Stimulated activated CD4-positive, alpha-beta T cell treated with anti-CD3 and anti-CD28 coated beads, TNF-alpha, amount 100 ng/mL, for 48 hours (primary cell): ENCODE measurements around the gene PDZD7.

Experiments
- DNase-seq, 3 donors: peaks; one replicate each; pipeline ENCODE4 v3.0.0-alpha.2; 2020; ENCODE audit warnings: low read depth in 3 of 3

The PDZD7 gene

DNA sequence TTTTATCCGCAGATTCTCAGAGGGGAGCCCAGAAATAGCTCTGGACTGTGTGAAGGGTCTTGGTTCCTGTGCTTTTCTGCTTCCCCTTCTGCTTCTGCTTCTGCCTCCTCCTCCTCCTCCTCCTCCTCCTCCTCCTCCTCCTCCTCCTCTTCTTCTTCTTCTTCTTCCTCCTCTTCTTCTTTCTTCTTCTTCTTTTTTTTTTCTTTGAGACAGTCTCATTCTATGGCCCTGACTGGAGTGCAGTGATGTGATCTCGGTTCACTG lies 11.6 kb downstream of the PDZD7 start:
- DNase-seq = no peak

DNA sequence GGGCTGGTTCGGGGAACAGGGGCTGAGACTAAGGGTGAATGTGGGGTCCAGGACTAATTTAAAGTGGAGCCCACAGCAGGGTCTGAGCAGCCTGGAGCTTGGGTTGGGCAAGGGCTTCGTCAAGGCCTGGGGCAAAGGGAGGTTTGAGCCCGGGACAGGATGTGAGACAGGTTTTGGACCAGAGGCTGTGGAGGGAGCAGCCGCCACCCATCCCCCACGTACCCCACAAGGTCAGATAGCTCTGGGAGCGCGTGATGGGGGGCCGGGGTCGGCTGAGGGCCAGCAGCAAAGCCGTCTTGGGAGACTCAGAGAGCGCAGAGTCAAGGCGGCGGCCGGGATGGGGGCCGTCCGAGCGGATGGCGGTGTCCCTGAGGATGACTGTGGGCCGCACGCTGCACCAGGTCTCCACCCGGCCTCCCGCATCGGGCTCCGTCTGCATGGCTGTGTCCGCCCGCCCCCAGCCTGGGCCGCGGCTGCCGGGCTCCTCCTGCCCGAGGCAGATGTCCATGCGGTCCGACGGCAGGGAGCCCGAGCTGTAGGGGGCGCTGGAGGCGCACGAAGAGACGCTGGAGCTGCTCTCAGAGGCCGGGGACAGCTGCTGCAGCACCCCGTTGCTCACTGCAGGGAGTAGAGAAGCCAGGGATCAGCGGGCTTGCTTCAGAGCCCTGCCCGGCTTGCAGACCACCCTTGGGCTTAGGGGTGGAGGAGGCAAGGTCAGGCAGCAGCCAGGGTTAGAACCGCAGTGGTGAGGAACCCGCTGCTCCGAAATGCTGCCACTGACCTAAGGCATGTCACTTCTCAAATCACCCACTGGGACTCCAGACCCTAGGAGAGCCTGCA lies 12.1 kb downstream of the PDZD7 start:
- peak in 2 of 3 donors; percentile 74 to 84 for DNase-seq

DNA sequence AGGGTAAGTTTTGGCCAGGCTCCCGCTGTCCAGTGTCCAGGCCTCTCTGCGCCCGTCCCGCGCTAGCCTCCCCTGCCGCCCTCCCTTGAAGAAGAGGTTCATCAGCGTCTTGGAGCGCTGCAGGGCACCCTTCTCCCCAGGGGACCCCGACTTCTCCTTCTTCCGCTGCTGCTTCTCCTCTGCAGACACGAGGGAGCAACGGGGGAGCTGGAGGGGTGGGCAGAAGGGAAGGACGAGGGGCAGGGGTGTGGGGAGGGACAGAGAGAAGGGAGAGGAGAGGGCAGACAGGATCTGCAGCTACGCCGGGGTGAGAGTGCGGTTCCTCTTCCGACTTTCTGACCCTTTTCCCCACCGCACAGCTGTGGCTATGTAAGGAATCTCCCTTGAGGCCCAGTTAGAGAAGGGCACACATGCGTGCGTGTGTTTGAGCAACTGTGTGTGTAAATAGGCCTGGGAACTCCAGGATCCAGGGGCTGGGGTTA lies 12.8 kb downstream of the PDZD7 start:
- no peak for DNase-seq

DNA sequence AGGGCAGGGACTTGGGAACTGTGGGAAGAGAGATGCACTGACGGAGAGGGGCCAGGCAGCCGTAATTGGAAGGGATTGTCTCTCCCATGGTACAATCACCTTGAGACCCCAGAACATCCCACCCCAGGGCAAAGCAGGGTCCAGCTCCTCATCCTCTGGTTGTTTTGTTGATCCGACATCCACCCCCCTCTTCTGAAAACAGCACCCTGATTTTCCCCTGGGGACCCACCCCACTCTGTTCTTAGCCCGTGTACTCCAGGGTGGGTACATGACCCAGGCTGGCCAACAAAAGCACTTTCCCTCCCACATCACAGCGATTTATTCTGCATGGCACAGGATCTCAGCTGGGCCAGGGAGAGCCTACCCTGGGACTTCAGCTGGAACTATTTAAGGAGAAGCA lies 14.1 kb downstream of the PDZD7 start:
- no peak for DNase-seq

DNA sequence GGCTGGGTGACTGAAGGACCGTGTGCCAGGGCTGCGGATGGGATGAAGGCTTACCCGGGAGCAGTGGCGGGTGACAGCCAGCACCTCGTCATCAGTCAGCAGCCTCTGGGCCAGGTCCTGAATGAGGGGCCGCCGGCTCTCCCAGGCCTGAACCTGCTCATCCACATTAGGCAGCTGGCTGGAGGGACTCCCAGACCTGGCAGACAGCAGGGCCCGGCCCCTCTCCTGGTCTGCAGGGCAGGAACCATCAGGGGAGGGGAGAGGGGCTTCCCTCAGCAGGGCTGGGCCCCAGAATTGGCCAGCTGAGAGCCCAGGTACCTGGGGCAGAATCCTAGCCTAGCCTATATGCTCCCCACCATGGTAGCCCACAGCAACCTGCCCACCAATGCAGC lies 15.4 kb downstream of the PDZD7 start:
- no peak for DNase-seq

DNA sequence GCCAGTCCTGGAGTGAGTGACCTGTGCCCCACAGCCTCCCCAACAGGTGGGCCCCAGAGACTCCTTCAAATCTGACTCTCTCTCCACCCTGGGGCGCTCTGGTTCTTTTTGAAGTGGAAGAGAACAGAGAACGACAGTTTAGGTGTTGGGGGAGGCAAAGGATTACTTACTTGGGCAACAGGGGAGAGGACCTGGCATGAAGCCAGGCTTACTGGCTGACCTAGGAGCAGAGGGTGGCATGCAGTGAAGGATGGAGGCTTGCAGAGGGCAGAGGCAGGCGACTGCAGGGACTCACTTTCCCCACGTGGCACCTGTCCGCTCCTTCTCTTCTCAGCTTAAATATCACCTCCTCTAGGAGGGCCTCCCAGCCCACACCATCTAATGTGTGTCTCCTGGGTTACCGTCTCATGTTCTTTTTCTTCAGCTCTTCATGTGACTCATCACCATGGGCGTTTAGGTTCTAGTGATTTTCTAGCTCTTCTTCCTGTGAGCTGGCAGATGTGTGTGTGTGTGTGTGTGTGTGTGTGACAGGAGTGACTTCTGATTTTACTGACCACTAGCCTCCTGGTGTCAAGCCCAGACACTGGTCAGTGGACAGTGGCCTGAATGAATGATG lies 15.9 kb downstream of the PDZD7 start:
- DNase-seq = no peak

DNA sequence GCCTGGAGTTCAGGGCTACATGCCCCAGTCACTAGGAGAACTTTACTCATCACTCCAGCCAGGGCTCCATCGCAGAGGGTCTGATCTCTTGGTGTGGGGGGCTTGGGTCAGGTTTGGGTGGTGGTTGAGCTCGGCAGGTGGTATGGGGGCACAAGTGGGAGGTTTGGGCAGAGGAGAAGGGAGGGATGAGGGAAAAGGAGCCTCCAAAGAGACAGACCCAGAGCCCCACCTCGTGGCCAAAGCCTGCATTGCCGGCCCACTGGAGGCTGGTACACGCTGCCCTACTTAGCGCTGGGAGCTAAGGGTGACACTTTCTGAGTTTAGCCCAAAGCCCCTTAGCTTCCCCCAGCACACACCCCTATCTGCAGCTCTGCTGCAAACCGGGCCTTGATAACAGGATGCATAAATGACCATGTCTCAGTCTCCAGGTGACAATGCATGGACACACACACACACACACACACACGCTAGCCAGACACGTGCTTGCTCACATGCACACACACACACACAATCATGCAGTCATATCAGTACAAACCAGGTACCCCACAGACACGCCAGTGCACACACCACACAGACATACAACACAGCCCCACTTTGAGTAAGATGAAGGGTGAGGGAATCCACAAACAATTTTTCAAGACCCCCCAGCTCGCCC lies 16.6 kb downstream of the PDZD7 start:
- DNase-seq = peak in 2 of 3 donors; percentile 53 to 74

DNA sequence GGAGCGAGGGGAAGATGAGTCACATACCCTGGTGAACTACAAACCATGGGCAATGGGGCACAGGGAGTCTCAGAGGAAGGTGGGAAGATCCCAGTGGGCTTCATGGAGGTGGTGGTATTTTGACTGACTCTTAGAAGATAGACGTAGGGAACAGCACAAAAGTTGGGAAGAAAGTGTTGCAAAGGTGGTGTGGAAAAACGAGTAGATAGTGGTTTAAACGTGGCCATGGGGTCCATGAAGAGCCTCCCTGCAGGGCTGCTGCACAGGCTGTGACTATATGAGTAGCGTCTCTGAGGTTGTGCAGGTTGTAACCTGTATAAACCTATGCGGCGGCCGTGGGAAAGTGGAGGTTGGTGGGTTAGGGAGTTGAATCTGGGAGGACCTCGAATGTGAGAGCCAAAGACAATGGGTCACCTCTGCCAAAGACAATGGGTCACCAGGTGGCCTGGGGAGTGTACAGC lies 17.5 kb downstream of the PDZD7 start:
- no peak for DNase-seq

DNA sequence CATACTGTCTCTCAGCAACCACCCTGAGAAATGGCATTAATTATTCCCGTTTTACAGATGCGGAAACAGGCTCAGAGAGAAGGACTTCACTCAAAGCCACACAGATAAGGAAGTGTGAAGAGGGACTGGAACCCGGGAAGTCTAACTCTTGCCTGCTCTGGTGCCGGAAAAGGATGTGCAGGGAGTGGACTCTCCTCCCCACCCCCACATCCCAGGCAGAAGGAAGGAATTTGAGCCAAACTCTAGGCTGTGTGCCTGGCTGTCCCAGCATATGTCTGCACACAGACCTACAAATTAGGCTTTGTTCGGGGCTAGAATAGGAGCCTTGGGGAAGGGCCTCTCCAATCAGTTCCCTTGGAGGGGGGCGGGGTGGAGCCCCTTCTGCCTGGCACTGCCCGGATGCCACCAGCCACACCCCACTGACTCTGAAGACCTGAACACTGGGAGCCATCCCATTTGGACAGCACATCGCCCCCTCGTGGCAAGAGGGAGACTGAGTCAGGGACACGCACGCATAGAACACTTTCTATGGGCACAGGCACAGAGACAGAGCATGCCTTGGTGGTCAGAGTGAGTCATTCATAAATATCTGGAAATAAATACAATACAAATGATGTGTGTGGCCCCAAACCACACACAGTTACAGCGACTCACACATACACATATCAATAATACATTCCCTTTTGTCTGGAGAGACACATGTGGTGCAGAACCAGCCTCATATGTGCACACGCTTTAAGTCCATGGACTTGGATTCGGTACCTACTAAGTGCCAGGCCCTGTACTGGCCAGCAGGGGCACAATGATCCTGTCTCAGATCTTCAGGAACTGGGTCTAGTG lies 18.2 kb downstream of the PDZD7 start:
- DNase-seq = peak in 2 of 3 donors; percentile 62 to 75

DNA sequence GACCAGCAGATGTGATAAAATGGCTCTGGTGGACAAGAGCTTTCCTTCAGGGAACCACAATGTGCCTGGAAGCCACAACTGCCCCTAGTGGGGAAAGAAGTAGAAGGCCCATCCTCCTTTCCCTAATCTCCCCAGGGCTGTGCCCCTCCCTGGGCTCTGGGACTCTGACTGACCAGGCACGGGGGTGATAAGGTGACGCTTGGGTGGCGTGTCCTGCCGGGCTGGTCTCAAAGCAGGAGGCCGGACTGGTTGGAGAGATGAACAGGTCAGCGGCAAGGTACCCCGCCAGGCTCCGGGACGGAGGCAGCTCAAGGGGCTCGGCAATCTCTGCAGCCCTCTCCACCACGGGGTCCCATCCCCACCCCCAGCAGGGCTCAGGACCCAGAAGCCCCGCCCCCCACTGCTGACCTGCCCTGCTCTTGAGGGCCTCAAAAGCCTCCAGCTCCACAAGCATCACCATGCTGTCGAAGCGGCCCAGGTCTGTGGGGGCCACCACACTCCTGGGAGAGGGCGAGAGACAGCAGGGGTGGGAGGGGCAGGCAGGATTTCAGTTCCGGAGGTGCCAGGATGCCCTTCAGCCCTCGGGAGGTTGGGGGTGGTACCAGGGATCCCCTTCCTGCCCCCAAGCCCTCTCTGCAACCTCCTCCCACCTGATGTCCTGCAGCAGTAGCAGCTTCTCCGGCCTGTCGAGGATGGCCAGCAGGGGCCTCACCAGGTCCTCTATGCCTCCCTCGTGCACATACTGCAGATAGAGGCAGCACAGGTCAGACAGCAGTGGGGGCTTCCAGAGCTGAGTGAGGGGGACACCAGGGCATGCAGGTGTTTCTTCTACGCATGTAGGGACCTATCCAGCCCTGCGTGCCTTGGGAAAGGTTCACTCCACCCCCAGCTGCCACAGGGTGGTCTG lies 19.2 kb downstream of the PDZD7 start:
- DNase-seq = no peak

DNA sequence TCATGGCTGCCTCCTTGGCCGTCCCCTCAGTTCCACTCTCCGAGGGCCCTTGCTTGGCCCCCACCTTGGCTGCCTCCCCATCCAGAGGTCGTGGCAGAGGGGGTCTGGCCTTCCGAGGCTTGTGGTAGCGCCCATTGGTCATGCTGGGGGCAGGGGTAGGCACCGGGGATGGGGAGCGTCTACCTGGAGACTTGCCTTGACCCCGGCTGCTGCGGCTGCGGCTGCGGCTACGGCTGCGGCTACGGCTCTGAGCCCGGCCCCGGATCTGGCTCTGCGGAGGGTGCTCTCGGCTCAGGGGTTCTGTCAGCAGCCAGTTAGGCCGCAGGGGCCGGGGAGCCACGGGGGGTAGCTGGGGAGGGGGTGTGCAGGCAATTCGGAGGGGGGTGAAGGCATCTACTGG lies 20.6 kb downstream of the PDZD7 start:
- no peak for DNase-seq

DNA sequence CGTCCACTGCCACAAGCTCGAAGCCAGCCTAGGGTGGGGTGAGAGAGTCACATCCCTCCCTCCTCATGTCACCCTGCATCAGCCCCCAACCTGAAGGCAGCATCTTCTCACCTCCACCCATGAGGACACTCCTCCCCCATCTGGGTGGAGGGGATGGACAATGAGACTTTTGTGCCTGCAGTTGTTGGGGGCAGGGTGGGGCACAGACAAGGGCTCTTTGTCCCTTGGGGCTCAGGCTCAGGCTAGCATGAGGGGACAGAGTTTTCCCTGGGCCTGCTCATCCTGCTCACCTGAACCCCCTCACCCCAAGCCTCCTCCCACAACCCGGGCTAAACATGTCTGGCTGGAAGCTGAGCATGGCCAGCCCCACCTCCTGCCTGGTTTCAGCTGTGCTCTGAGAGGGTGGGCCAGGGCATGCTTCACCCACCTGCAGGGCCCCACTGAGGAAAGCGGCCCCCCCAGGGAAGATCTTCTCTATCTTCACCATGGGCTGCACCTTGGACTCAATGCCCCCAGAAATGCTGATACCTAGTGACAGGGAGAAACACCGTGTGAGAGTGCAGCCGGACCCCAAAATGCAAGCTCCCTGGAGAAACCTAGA lies 22.0 kb downstream of the PDZD7 start:
- no peak for DNase-seq

DNA sequence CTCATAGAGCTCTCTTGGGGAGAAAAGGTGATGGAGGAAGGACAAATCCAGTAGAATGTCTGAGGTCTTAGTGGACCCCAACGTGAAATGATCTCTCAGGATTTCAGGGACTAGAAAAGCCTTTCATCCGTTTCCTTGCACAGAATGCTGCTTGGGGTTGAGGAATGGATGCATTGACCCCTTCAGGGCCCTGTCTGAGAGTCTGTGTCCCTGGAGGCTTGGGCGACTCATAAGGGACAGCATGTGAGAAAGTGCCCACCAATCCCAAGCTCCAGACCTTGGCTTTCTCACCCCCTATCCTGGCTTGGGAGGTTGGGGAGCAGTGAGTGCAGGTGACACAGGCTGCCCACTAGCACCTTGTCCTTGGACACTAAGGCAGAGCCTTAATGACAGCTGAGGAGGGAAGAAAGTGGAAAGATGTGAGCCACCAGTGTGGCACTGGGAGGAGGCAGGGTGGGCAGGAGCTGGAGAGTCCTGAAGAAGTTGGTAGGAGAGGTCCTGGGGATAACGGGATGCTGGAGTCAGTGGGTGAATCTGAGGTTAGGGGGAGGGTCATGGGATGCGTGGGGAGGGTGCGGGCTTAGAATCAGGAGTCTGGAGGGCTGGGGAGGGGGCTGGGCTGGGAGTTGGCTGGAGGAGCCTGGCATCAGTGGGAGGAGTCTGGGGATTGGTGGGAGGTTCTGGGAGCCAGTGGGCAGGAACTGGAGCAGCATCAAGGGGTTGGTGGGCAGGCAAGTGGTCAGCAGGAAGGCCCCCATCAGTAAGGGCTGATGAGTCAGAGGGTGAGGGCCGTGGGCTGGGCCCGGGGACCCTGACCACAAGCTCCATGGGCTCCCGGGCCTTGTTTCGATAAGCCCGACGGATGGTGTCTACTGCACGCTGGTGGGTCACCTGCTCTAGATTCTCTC lies 22.8 kb downstream of the PDZD7 start:
- DNase-seq = no peak

DNA sequence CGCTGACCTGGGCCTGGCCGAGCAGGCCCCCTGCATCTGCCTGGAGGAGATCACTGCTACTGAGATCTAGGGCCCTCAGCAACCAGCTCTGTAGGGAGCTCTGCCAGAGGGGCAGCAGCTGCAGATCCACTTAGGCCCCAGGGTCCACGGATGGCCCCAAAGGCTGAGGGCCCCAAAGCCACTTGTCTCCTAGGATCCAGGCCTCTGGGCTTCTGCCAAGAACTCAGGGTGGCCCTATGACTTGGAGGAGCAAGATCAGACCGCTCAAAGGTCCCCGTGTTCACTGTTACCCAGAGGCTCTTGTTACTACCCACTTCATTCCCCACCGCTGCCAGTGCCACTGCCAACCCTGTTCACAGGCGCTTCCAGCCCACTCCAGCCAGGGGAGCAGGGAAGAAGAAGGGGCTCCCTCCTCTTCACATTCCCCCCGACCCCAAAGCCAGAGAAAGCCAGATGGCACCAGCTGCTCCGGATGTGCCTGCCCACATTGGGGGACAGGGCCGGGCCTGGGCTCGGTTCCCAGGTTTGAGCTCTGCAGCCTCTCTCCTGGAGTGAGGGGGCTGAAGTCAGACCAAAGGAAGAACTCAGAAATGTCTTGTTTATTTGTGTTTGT lies 23.7 kb downstream of the PDZD7 start:
- DNase-seq = no peak

DNA sequence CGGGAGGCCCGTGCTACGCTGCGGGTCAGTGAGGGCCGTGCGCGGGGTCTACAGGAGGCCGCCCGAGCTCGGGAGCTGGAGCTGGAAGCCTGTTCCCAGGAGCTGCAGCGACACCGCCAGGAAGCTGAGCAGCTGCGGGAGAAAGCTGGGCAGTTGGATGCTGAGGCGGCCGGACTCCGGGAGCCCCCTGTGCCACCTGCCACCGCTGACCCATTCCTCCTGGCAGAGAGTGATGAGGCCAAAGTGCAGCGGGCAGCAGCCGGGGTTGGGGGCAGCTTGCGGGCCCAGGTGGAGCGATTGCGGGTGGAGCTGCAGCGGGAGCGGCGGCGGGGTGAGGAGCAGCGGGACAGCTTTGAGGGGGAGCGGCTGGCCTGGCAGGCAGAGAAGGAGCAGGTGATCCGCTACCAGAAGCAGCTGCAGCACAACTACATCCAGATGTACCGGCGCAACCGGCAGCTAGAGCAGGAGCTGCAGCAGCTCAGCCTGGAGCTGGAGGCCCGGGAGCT lies 24.3 kb downstream of the PDZD7 start:
- no peak for DNase-seq

DNA sequence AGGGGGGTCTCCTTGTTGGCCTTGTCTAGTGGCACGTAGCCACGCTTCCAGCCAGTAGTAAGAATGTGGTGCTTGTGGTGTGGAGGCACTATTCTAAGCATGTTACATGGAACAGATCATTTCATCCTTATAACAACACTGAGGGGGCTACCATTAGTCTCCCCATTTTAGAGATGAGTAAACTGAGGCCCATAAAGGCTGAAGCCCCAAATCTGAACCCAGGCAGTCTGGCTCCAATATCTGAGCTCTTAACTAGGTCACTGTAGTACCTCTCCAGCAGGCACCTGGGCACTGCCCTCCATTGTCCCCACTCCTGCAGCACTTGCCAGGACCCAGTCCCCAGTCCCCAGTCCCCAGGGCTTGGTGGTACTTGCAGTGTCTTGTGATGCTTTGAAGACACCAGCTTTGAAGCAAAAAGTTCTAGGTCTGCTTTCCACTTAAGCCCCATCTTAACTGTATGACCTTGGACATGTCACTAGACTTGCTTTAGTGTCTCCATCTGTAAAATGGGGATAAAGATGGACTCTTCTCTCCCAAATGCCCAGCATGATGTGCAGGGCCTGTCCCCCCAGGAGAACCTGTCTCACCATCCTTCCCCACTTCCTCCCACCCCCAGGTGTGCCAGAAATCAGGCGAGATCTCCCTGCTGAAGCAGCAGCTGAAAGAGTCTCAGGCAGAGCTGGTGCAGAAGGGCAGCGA lies 24.9 kb downstream of the PDZD7 start:
- DNase-seq = no peak

DNA sequence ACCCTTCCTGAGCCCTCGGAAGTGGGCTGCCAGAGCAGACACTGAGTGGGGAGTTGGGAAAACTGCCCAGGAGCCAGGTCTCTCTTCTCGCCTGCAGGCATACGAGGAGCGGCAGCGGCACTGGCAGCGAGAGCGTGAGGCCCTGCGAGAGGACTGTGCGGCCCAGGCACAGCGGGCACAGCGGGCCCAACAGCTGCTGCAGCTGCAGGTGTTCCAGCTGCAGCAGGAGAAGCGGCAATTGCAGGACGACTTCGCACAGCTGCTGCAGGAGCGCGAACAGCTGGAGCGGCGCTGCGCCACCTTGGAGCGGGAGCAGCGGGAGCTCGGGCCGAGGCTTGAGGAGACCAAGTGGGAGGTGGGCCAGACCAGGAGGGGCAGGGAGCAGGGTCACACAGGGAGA lies 25.6 kb downstream of the PDZD7 start:
- no peak for DNase-seq

DNA sequence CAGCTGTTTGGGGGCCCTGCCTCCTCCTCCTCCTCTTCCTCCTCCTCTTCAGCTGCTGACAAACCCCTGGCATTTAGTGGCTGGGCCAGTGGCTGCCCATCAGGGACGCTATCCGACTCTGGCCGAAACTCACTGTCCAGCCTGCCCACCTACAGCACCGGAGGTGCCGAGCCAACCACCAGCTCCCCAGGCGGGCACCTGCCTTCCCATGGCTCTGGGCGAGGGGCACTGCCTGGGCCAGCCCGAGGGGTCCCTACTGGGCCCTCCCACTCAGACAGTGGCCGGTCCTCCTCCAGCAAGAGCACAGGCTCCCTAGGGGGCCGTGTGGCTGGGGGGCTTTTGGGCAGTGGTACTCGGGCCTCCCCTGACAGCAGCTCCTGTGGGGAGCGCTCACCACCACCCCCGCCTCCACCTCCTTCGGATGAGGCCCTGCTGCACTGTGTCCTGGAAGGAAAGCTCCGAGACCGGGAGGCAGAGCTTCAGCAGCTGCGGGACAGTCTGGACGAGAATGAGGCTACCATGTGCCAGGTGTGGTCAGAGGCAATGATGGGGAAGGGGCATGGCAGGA lies 27.2 kb downstream of the PDZD7 start:
- no peak for DNase-seq
